K562 (cell line): ENCODE results near the gene ARMC12. TPM values are rescaled to one million over a fixed set of nuclear protein-coding genes. Genes with fewer than 3 reads are reported as not detected.

Experiments used
- BMI1 ChIP-seq: fragments of 150-350 bp; IDR thresholded peaks from 2 replicates; pipeline ENCODE4 v1.6.1; 2014; ENCODE audit warnings: low read length
- ETV1 ChIP-seq: fragments of 450-650 bp; conservative IDR thresholded peaks from 2 replicates; pipeline ENCODE4 v1.6.1; 2016; ENCODE audit warnings: missing genetic modification characterization, control low read depth, low read depth, missing compliant biosample characterization
- NFE2 ChIP-seq: IDR thresholded peaks from 2 replicates; pipeline ENCODE4 v1.6.1; 2014; ENCODE audit warnings: antibody characterized with exemption, low read depth
- PURB ChIP-seq: sonication (generic); formaldehyde crosslinking; IDR thresholded peaks from 2 replicates; pipeline ENCODE4 v1.9.0; 2021; ENCODE audit warnings: low read depth, mild to moderate bottlenecking, missing genetic modification reagents
- RBFOX2 ChIP-seq: fragments of 200-400 bp; formaldehyde crosslinking; IDR thresholded peaks from 2 replicates; pipeline ENCODE4 v1.6.1; 2017; ENCODE audit warnings: low read depth, mild to moderate bottlenecking, low read length, moderate library complexity
- SAP30 ChIP-seq: fragments of 200-600 bp; sonication (generic); IDR thresholded peaks from 2 replicates; pipeline ENCODE4 v1.6.1; 2012; ENCODE audit warnings: borderline replicate concordance, low read depth, mild to moderate bottlenecking, moderate library complexity, low read length, control low read depth, inconsistent platforms; ENCODE audit not compliant: insufficient read depth, poor library complexity, severe bottlenecking
- SREBF2 ChIP-seq: sonication (generic); formaldehyde crosslinking; IDR thresholded peaks from 2 replicates; pipeline ENCODE4 v1.4.0; 2020; ENCODE audit warnings: mild to moderate bottlenecking, missing genetic modification reagents
- TGIF2 ChIP-seq: sonication (generic); formaldehyde crosslinking; IDR thresholded peaks from 2 replicates; pipeline ENCODE4 v1.8.1; 2022; ENCODE audit warnings: mild to moderate bottlenecking, missing genetic modification reagents, moderate library complexity
- polyA plus RNA-seq, 8 experiments: library from polyadenylated mRNA; depleted of rRNA in 4 of 8; stranded (reverse) in 5 of 8; unstranded in 3 of 8; fragments of >200 nt; fragmentation: Nextera tagmentation in 2 of 8; fragmentation: Illumina TruSeq in 1 of 8; extraction: Ambion mirVana in 2 of 8; extraction: Trizol in 1 of 8; gene quantifications; 2 replicates each; pipeline versions ENCODE4 v1.2.1 to v1.2.3, GENCODE V29; 2011 to 2014; ENCODE audit warnings: inconsistent platforms in 1 of 8, missing spikeins in 1 of 8
- total RNA-seq, 7 experiments: library from RNA; depleted of rRNA in 6 of 7; stranded (reverse); fragments of >200 nt in 6 of 7; fragmentation: Illumina TruSeq in 2 of 7; extraction: Trizol in 2 of 7; gene quantifications; 2 replicates each; pipeline versions ENCODE4 v1.2.1 to v1.2.3, GENCODE V29; 2011 to 2021; ENCODE audit warnings: low replicate concordance in 1 of 7
- TF ChIP-seq, protein P1 (sequence below): fragments of 250-450 bp; sonication (Bioruptor Pico); IDR thresholded peaks from 2 replicates; pipeline ENCODE4 v1.5.0; 2020; ENCODE audit warnings: mild to moderate bottlenecking, borderline replicate concordance
- TF ChIP-seq, protein P2 (sequence below): sonication (generic); formaldehyde crosslinking; IDR thresholded peaks from 2 replicates; pipeline ENCODE4 v1.8.1; 2023; ENCODE audit warnings: mild to moderate bottlenecking, missing genetic modification reagents
- TF ChIP-seq, protein P3 (sequence below): sonication (generic); formaldehyde crosslinking; IDR thresholded peaks from 2 replicates; pipeline ENCODE4 v1.8.0; 2022; ENCODE audit warnings: mild to moderate bottlenecking, missing genetic modification reagents

The ARMC12 gene
- total and polyA plus RNA-seq, 9 of the 15 experiments (the other 6 are each of a cell fraction or from before 2014, with no cell fraction given) = 0.09 to 0.58 (median 0.31) TPM; not detected in 3

DNA sequence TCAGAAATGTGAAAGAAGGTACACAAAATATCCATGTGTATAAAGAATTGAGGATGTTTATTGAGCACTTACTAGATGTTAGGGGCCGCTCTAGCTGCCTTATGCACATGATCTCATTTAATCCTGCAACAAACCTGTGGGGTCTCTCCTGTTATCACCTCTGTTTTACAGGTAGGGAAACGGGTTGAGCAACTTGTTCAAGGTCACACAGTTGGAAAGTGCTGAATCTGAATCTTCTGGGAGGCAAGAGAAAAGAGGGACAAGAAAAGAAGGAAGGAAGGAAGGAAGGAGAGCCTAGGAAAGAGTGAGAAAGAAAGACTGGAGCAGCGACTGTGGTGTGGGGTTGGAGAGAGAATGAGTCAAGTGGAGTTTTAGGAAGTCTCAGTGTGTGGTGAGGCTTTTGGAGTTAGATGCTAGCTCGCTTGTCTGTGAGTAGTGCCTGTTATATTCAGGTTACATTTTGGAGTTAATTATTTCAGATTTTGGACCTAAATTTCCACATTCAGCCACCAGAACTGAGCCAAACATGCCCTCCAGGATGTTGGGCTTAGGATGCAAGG is 51.7 kb downstream of the ARMC12 start (continued):
- TF ChIP-seq, protein P1, sequence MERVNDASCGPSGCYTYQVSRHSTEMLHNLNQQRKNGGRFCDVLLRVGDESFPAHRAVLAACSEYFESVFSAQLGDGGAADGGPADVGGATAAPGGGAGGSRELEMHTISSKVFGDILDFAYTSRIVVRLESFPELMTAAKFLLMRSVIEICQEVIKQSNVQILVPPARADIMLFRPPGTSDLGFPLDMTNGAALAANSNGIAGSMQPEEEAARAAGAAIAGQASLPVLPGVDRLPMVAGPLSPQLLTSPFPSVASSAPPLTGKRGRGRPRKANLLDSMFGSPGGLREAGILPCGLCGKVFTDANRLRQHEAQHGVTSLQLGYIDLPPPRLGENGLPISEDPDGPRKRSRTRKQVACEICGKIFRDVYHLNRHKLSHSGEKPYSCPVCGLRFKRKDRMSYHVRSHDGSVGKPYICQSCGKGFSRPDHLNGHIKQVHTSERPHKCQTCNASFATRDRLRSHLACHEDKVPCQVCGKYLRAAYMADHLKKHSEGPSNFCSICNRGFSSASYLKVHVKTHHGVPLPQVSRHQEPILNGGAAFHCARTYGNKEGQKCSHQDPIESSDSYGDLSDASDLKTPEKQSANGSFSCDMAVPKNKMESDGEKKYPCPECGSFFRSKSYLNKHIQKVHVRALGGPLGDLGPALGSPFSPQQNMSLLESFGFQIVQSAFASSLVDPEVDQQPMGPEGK (CRISPR knock-in tag) = no peak
- no peak for TF ChIP-seq NFE2
- TF ChIP-seq PURB (CRISPR knock-in tag) = no peak
- TF ChIP-seq, protein P2, sequence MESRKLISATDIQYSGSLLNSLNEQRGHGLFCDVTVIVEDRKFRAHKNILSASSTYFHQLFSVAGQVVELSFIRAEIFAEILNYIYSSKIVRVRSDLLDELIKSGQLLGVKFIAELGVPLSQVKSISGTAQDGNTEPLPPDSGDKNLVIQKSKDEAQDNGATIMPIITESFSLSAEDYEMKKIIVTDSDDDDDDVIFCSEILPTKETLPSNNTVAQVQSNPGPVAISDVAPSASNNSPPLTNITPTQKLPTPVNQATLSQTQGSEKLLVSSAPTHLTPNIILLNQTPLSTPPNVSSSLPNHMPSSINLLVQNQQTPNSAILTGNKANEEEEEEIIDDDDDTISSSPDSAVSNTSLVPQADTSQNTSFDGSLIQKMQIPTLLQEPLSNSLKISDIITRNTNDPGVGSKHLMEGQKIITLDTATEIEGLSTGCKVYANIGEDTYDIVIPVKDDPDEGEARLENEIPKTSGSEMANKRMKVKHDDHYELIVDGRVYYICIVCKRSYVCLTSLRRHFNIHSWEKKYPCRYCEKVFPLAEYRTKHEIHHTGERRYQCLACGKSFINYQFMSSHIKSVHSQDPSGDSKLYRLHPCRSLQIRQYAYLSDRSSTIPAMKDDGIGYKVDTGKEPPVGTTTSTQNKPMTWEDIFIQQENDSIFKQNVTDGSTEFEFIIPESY = no peak
- TF ChIP-seq RBFOX2 = no peak
- TF ChIP-seq SREBF2 = no peak
- no peak for TF ChIP-seq SAP30
- TF ChIP-seq, protein P3, sequence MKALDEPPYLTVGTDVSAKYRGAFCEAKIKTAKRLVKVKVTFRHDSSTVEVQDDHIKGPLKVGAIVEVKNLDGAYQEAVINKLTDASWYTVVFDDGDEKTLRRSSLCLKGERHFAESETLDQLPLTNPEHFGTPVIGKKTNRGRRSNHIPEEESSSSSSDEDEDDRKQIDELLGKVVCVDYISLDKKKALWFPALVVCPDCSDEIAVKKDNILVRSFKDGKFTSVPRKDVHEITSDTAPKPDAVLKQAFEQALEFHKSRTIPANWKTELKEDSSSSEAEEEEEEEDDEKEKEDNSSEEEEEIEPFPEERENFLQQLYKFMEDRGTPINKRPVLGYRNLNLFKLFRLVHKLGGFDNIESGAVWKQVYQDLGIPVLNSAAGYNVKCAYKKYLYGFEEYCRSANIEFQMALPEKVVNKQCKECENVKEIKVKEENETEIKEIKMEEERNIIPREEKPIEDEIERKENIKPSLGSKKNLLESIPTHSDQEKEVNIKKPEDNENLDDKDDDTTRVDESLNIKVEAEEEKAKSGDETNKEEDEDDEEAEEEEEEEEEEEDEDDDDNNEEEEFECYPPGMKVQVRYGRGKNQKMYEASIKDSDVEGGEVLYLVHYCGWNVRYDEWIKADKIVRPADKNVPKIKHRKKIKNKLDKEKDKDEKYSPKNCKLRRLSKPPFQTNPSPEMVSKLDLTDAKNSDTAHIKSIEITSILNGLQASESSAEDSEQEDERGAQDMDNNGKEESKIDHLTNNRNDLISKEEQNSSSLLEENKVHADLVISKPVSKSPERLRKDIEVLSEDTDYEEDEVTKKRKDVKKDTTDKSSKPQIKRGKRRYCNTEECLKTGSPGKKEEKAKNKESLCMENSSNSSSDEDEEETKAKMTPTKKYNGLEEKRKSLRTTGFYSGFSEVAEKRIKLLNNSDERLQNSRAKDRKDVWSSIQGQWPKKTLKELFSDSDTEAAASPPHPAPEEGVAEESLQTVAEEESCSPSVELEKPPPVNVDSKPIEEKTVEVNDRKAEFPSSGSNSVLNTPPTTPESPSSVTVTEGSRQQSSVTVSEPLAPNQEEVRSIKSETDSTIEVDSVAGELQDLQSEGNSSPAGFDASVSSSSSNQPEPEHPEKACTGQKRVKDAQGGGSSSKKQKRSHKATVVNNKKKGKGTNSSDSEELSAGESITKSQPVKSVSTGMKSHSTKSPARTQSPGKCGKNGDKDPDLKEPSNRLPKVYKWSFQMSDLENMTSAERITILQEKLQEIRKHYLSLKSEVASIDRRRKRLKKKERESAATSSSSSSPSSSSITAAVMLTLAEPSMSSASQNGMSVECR (CRISPR knock-in tag) = no peak
- TF ChIP-seq ETV1 (tag) = no peak
- no peak for TF ChIP-seq TGIF2 (CRISPR knock-in tag)
- no peak for TF ChIP-seq BMI1
